NCI-H82 treated with DMSO at 0.1 percent for 48 hours (cell line): ENCODE results near the gene LINC00632.
"Not testable (repeated sequence)": the region's sequence is repeated elsewhere in the genome, so short reads cannot be mapped to it uniquely, and the experiment has no call there.

ENCODE experiments used
- DNase-seq: peaks from one replicate; lab custom pipeline; 2025; ENCODE audit not compliant: unreplicated experiment; lab: John Stamatoyannopoulos, UW

Gene LINC00632

DNA sequence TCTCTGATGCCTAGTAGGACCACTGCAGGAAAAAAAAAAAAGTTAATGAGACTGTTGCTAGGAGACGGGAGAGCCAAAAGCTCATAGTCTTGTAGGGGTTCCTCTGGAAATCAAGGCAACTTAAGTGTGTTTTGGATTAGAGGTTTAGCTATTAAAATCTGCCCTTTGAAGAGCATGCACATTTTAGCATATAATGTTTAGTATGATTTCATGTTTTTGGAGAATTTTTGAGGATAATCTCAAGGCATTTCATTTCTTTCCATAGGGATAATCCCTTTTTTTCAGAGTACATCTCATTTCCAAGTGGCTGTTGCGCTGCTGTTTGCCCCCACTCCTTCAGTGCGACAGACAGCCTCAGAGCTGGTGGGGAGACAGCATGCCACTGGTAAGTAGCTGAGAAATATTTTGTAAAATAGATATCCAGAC is at the start of gene LINC00632:
Gene LINC00632, plus strand, starts transcription at position 339 of the 426 bp plus-strand sequence.
- DNase-seq, result no peak

DNA sequence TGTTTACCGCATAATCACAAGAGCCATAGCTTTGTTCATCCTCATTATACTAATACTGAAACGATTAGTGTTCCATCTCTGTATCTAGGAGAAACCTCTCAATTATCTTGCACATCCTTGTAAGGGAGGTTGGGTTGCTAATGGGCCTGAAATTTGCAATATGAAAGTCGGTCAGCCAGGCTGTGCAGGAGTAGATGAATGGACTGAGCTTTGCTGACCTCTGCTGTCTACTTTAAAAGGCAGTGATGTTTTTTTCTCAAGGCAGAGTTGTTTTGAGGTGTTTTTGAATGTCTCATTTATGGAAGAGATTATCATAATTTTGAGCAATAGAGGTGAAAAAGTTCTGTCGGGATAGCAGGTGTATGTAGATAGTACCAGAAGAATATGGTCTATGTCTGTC is 47.9 kb upstream of the LINC00632 start:
- no peak for DNase-seq

DNA sequence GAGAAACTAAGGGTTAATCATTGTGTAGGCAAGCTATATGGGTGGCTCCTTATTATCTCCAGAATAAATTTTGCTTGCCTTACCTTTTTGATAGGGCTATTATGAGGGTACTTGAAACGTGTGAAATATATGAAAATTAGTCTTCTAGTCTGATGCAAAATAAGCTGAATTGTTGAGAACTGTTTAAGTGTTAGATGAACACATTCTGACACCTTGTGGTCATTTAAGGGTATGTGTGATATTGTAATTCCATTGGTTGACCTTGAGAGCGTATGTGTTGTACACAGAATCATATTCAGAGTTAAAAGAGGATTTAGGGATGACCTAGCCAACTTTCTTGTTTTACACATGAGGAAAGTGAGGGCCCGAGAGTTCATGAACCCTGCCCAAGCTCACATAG is 44.6 kb upstream of the LINC00632 start:
- DNase-seq, result no peak

DNA sequence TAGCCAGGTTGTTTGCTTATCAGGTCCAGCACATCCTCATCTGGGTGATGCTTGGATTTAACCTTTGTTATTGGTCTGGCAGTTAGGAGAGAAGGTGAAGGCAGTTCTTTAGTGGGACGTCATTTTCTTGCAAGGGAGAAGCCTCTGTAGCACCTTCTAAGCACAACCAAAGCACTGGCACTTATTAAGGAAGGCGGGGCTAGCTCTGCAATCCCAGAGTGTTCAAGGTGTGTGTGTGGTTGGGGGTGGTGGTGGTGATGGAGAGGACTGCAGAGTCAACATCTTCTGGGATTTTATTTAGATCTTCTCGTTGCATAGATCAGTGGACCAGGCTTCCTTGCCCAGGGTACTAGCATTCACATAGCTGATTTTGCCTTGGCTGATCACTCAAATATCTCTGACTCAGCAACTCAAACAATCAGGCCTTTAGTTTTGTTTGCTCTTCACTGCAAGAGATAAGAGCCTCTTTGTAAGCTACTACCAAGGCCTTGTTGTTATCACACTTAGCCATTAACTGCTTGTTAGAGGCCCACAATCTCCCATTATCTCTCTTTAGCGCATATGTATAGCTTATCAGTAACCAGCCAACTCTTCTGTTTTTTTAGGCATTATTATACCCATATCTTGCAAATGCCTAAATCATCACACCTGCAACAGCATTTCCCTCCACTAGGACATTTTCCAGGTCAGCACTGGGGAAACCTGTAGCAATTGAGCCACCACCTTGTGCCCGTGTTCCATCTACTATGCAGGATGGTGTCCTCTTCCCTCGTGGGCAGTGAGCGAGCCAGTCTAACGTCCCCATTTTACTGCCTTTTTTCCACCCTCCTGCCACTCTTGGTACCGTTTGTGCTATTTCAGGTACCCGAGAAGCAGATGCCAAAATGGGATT is 36.5 kb upstream of the LINC00632 start:
- no peak for DNase-seq

DNA sequence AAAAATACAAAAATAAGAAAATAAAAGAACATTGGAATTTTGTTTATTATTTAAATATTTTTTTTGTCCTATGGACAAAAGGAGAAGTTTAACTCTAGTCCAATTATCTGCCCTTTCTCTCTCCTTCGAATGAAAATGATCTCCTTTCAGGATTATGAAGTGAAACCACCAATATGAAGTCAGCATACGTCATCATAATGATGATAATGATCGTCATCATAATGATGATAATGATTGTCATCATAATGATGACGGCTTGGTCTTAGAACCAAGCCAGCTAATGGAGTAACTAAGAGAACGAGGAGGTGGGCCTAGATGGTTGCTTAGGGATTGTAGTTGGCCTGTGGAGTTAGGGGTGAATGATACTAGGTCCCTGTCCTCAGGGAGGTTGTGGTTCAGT is 21.9 kb upstream of the LINC00632 start:
- DNase-seq, result no peak

DNA sequence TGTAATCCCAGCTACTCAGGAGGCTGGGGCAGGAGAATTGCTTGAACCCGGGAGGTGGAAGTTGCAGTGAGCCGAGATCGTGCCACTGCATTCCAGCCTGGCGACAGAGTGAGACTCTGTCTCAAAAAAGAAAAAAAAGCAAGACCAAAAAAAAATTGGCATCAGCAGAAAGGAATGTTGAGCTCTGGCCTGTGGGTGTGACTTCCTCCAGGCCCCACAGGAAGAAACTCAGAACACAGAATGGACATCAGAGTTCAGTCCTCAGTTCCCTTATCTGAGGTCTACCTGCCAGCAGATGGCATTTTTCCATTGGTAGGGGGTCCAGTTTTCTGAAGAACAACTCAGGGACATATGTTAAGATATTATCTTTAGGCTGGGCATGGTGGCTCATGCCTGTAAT is 18.0 kb upstream of the LINC00632 start:
- DNase-seq, result not testable (repeated sequence)

DNA sequence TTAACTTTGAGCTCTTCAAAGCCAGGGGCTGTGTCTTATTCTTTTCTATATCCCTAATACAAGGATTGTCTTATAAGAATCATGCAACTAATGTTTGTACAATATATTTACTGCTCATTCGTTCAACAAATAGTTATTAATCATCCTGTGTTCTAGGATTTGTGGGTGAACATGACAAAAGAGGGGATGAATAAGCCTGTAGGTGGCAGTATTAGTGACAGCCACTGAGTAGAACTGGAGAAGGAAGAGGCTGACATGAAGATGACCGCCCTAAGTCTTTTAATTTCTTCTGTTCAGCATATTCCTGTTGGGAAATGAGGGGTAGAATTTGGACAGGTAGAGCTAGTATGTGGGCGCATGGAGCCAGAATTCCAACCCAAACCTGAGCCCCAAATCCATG is 11.9 kb upstream of the LINC00632 start:
- no peak for DNase-seq

DNA sequence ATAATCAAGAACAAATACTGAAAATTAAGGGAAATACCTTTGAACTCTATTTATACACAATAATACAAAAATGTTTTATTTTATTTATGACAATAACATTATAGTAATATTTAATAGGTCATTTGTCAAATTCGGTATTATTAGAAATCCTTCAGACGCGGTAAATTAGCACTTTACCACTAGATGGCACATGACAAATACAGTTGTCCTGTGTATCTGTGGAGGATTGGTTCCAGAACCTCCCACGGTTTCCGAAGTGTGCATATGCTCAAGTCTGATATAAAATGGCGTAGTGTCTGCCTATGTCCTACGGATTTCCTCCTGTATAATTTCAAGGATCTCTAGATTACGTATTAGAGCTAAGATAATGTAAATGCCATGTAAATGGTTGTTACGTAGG is 8.1 kb upstream of the LINC00632 start:
- no peak for DNase-seq

DNA sequence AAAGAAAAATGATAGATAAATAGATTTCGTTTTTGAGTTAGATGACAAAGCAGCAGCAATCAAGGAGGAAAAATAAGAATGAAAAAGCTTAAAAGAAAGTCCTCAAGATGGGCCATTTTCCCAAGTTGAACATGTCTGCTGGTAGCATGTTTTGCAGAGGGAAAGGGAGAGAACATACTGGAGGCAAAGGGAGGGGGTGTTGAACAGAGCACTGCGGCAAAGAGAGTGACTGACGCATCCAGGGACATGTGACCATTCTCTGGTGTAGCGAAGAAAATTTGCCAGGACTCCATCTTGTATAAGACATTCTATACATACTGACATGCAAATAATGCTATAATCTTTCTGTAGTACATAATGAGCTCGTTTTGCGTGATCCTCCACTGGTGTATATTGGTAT is 1.2 kb downstream of the LINC00632 start:
- no peak for DNase-seq

DNA sequence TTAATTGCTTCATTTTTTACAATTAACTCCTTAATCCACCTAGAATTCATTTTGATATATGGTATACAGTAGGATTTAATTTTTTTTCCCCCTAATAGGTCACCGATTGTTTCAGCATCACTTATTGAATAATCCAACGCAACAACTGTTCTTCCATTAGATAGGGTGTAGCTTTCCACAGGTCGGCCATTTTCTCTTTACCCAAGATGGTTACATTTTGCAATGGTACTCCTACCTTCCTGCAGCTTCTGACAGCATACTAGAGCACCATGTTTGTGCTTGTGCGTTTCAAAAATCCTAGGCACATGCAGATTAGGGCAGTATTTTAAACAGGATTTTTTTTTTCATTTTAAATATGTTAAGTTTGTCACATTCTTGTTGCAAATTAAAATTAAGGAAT is 2.3 kb downstream of the LINC00632 start:
- DNase-seq, result no peak

DNA sequence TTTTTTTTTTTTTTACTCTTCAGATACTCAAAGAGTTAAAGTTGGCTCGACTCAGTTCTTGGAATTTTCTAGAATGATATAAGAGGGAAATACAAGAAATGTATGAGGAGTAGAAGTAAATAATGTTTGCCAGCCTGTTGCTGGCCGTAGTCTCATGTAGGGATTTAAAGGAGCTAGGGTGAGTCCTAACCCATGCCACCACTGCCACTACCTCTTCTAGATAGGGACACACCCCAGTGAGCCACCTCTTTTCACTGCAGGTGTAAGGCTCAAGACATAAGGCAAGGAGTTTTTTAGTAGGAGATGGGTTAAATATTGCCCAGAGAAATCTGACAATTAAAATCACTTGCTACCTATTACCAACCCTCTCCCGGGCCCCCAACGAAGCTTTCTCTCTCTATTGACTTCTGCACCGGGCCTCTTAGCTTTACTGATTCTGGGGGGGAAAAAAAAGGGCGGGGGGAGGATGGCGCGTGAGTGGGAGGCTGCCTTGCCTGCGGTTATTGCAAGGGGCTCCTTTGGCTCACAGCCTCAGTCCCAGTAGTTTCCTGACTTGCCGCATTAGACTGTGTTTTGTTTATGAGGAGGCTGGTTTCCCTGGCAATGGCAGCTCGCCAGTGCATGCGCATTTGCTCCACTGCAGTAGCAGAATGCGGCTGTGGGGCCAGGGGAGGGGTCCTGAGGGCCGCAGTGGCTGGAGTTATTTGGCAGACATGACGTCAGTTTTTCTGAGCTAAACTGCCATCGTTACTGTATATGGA is 3.0 kb downstream of the LINC00632 start:
- no peak for DNase-seq

DNA sequence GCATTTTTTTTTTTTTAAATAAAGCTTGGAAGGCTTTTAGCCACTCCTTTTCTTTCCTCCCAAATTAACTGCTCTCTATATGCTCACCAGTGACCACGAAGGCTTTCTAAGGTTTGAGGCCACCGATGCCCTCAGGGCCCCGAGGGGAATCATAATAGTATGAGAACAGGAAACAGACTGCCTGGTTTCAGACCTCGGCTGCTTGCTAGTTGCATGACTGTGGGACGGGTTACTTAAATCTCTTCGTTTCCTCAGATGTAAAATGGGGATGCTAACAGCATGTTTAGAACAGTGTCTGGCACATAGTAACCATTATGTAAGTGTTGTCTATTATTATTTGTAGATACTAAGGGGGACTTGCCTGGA is 3.6 kb downstream of the LINC00632 start:
- no peak for DNase-seq

DNA sequence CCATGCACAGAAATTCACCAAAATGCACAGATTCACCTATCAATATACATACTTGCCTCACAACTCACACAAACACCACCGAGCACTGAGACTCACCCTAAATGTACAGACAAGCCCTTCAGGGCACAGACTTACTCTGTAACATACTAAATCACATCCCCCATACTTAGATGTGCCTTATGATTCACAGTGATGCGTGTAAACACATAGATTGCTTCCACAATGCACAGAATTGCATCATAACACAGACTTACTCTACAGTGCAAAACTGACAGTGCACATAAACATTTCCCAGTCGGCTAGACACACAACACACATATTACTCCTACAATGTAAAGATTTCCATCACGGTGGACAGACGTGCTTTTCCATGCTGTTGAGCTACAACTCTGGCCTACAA is 6.2 kb downstream of the LINC00632 start:
- no peak for DNase-seq

DNA sequence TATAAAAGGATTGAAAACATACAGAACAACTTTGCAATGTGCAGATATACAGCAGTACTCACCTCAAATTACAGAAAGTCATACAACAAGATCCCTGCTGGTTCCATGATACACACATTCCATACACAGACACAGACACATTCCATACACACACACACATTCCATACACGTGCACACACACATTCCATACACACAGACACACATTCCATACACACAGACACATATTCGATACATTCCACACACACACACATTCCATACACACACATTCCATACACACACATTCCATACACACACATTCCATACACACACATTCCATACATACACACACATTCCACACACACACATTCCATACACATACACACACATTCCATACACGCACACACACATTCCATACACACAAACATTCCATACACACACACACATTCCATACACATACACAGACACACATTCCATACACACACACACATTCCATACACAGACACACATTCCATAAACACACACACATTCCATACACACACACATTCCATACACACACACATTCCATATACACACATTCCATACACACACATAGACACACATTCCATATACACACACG is 13.7 kb downstream of the LINC00632 start:
- DNase-seq, result no peak

DNA sequence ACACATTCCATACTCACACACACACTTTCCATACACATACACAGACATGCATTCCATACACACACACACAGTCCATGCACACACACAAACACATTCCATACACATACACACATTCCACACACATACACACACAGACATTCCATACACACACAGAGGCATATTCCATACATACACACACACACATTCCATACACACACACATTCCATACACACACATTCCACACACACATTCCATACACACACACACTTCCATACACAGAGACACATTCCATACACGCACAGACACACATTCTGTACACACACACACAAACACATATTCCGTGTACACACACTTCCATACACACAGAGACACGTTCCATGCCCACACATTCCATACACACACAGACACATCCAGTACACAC is 14.8 kb downstream of the LINC00632 start:
- no peak for DNase-seq

DNA sequence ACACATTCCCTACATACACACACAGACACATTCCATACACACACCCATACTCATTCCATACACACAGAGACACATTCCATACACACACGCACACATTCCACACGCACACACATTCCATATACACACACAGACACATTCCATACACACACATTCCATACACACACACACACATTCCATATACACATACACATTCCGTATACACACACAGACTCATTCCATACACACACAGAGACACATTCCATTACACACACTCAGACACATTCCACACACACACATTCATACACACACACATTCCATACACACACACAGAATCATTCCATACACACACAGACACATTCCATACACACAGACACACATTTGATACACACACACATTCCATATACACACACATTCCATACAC is 15.2 kb downstream of the LINC00632 start:
- DNase-seq, result no peak

DNA sequence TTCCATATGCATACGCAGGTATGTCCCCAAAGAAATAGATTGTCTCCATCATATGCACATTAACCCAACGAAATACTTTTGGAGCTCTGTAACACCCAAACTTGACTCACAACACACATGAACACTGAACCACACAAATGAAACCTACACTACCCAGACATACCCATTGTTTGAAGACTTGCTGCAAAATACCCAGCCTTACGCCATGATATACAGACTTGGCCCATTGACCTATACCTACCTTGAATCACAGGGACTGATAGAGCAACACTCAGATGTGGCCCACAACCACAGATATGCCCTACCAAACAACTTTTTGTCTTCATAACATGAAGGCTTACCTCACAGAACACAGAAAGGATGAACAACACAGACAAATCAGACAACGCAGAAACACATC is 15.9 kb downstream of the LINC00632 start:
- DNase-seq, result no peak

DNA sequence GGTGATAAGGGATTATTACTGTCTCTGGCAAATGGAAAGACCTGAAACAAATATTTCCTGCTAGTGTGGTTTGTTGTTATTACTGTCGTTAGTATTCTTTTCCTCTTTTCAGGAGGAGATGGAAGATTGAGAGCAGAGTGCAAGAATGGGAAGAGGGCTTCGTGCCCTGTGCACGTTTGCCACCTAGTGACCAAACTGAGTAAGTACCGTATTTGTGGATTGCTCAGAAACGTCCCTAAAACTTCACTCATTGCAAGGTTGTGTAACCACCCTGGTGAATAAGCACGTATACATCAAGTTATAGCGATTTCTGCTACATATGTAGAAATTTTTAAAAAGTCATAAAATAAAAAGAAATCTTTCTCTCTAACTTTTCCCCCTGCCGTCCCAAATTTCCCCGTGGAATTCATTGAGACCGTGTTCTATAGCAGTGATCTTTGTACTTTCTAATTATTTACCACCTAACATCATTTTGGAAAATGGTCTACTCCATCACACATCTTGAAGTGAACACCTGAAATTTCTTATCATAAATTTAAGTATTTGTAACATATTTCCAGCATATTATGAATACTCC is 24.3 kb downstream of the LINC00632 start:
- peak; percentile 1 for DNase-seq

DNA sequence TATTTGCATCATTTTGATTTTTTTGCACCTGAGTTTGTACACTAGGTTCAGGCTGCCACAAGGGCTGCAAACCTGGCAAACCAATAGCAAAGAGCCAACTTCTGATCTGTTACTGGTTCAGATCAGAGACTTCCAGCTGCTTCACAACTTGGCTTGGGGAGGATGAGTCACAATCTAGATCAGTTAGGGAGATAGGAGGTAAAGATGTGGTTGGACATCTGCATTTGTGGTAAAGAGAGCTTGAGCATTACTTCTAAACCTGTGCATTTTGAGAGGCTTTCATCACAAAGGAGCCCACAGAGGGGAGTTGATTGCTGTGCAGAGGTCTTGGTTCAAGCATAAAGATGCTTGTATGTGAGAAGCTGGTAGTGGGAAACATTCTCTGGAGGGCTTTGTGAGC is 34.5 kb downstream of the LINC00632 start:
- no peak for DNase-seq

DNA sequence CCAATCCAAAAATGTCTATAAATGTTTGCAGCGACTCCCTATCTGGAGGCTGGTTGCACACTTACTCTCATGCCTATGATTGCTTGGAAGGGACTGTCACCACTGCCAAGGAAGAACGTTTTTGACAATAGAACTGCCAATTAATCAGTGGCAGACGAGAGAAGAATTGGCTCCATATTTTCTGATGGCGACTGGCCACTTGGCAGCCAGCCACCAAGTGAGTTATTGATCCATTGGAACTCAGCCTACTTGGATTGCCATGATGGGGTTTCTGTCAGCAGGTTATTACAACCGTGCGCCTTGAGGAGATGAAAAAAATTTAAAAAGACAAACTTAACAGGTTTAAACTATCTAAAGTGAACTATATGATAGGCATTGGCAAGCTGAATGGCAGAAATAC is 47.4 kb downstream of the LINC00632 start:
- no peak for DNase-seq

DNA sequence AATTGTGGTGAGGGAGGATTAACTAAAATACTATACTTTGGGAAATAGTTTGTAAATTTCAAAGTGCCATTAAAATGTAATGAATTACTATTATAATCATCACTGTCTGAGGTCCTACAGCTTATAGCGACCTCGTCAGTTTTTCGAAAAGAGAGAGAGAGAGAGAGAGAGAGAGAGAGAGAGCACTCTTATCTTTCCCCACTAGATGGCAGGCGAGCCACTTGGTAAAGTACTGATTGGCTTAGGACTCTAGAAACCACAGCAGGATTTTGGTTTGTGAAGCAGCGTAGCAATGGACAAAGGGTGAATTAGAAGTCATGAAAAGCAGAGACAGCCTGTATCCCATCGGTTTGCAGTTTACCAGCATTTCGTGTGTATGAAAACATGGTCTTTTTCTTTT is 52.5 kb downstream of the LINC00632 start:
- no peak for DNase-seq
